Right renal cortex interstitium (tissue), 3 donors: ENCODE measurements around the gene CARD14. TPM values are rescaled to one million over a fixed set of nuclear protein-coding genes. Genes with fewer than 3 reads are reported as not detected.
"Not testable (repeated sequence)": the region's sequence is repeated elsewhere in the genome, so short reads cannot be mapped to it uniquely, and the experiment has no call there.

Experiments
- DNase-seq, 3 donors: peaks; one replicate each; pipeline ENCODE4 v3.0.0-alpha.2; 2013; ENCODE audit warnings: low read depth in 3 of 3, low spot score in 2 of 3
- polyA plus RNA-seq, 3 donors: library from polyadenylated mRNA; unstranded; fragments of 120-200 nt; gene quantifications; one replicate each; pipeline ENCODE4 v1.2.1, GENCODE V29; 2013; ENCODE audit not compliant: insufficient read length in 3 of 3

The CARD14 gene
- polyA plus RNA-seq, 3 donors, result 0.57 to 0.93 (median 0.83) TPM

- peak; percentile 93 to 98 (median 95) for DNase-seq
Observed at GRCh38 chr17:80147035-80147822, 22.6 kb upstream of the CARD14 start, which contains the start of gene EIF4A3. EIF4A3 (minus strand) TSS chr17:80147128; CDS start chr17:80146961, 167 bp downstream.

- DNase-seq, result no peak
Observed at GRCh38 chr17:80151333-80151732, 18.5 kb upstream of the CARD14 start.

- DNase-seq, result no peak
Observed at GRCh38 chr17:80152081-80152702, 17.6 kb upstream of the CARD14 start.

GRCh38 chr17:80153004-80153403, 16.8 kb upstream of the CARD14 start:
- DNase-seq, result no peak

- DNase-seq, result no peak
Observed at GRCh38 chr17:80154166-80154565, 15.7 kb upstream of the CARD14 start.

- not testable (repeated sequence) for DNase-seq
Observed at GRCh38 chr17:80155600-80155999, 14.2 kb upstream of the CARD14 start.

- no peak for DNase-seq
Observed at GRCh38 chr17:80158846-80159245, 11.0 kb upstream of the CARD14 start.

- no peak for DNase-seq
Observed at GRCh38 chr17:80160536-80160935, 9.3 kb upstream of the CARD14 start.

GRCh38 chr17:80163336-80163735, 6.5 kb upstream of the CARD14 start:
- no peak for DNase-seq

GRCh38 chr17:80164185-80164584, 5.6 kb upstream of the CARD14 start:
- DNase-seq, result no peak

- DNase-seq, result no peak
Observed at GRCh38 chr17:80166446-80166845, 3.4 kb upstream of the CARD14 start.

- no peak for DNase-seq
Observed at GRCh38 chr17:80168371-80168770, 1.5 kb upstream of the CARD14 start.

GRCh38 chr17:80169107-80169506, 723 bp upstream of the CARD14 start:
- no peak for DNase-seq

GRCh38 chr17:80171681-80172080, 1.9 kb downstream of the CARD14 start:
- no peak for DNase-seq

- no peak for DNase-seq
Observed at GRCh38 chr17:80173126-80173525, 3.3 kb downstream of the CARD14 start.

- no peak for DNase-seq
Observed at GRCh38 chr17:80173916-80174315, 4.1 kb downstream of the CARD14 start.

- no peak for DNase-seq
Observed at GRCh38 chr17:80176757-80177156, 6.9 kb downstream of the CARD14 start.

- DNase-seq, result no peak
Observed at GRCh38 chr17:80177986-80178595, 8.3 kb downstream of the CARD14 start.

- DNase-seq, result no peak
Observed at GRCh38 chr17:80180192-80180591, 10.4 kb downstream of the CARD14 start.

- DNase-seq, result no peak
Observed at GRCh38 chr17:80181431-80181830, 11.6 kb downstream of the CARD14 start.

- DNase-seq, result no peak
Observed at GRCh38 chr17:80182118-80182844, 12.5 kb downstream of the CARD14 start.
